Transverse colon (tissue), 3 donors: Measurements from ENCODE around the gene AGAP1.

Experiments
- EP300 ChIP-seq: sonication (generic); formaldehyde crosslinking; IDR thresholded peaks from one replicate; pipeline ENCODE4 v1.6.1; 2017; ENCODE audit warnings: antibody characterized with exemption, low read depth
- TF ChIP-seq, protein P1 (sequence below), 5 experiments: fragments of 200-600 bp in 3 of 5; fragments of 450-650 bp in 2 of 5; sonication (generic) in 3 of 5; IDR thresholded peaks; 1 replicate in 2 of 5; 2 replicates in 3 of 5; pipeline ENCODE4 v1.5.1; 2016 to 2017; ENCODE audit warnings: antibody characterized with exemption in 5 of 5, inconsistent platforms in 3 of 5, mild to moderate bottlenecking in 2 of 5, moderate library complexity in 1 of 5

GRCh38 chr2:236008857-236009256 lies 515.0 kb downstream of the AGAP1 start:
- TF ChIP-seq EP300 = no peak
- TF ChIP-seq, protein P1, sequence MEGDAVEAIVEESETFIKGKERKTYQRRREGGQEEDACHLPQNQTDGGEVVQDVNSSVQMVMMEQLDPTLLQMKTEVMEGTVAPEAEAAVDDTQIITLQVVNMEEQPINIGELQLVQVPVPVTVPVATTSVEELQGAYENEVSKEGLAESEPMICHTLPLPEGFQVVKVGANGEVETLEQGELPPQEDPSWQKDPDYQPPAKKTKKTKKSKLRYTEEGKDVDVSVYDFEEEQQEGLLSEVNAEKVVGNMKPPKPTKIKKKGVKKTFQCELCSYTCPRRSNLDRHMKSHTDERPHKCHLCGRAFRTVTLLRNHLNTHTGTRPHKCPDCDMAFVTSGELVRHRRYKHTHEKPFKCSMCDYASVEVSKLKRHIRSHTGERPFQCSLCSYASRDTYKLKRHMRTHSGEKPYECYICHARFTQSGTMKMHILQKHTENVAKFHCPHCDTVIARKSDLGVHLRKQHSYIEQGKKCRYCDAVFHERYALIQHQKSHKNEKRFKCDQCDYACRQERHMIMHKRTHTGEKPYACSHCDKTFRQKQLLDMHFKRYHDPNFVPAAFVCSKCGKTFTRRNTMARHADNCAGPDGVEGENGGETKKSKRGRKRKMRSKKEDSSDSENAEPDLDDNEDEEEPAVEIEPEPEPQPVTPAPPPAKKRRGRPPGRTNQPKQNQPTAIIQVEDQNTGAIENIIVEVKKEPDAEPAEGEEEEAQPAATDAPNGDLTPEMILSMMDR (IDR thresholded peaks at IDR 0.05) = no peak
